Endometrium (tissue), 2 donors: Measurements from ENCODE around the gene ADA.

Source experiments
- FAIRE-seq: peaks from 2 replicates; lab custom pipeline; 2012; peaks lifted over from hg19 to GRCh38; lab: Jason Lieb, UNC
- donor health status: control.
- donor health status: control.

ADA gene

GRCh38 chr20:44580581-44581268 lies 70.8 kb downstream of the ADA start:
- FAIRE-seq = no peak

DNA sequence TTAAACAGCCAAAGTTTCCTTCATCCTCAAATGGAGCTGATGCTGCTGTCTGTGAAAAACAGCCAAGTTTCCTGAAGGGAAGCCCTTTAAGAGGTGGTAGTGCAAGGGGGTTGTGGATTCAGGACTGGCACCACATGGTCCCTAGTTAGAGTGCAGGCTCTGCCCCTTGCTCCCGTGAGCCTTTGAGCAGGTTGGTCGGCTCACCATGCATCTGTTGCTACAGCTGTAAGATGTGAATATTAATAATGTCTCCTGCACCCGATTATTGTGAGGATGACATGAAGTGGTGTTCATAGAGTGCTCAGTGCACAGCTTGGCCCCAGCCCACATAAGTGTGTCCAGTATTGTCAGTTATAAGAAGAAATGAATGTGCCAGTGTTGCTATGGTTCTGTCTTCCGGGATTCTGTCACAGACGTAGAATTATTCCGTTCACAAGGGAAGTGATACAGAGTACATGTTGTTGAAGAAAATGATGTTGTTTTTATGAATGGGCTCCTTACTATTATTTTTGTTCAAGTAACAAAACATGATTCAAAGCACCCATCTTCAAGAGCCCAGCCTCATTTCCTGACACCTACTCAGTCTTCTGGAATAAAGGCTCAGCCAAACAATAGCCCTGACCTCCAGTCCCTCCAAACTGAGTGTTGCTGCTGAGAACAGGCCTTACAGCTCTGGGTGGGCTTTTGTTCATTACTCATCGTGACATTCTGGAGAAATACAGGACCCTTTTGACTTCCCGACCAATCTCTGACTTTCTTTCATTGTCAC lies 72.0 kb downstream of the ADA start:
- no peak for FAIRE-seq

DNA sequence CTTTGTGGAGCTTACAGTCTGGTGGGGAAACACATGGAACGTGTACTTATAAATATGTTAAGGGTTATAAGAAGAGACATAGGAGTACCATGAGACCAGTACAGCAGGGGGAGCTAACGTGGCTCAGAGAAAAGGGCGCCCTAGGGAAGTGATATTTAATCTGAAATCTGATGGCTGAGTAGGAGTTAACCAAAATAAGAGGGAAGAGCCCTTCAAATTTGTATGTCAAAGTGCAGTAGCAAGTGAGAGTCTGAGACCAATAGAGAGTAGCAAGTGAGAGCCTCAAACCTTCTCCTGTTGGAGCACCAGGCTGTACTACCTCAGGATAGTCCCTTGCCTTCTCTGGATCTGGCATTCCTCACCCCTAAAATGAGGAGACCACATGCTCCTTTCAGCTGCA lies 75.2 kb downstream of the ADA start:
- no peak for FAIRE-seq

GRCh38 chr20:44574372-44574771 lies 77.1 kb downstream of the ADA start:
- FAIRE-seq = no peak

GRCh38 chr20:44573501-44573869 lies 78.0 kb downstream of the ADA start:
- no peak for FAIRE-seq

GRCh38 chr20:44572551-44573500 lies 78.7 kb downstream of the ADA start:
- no peak for FAIRE-seq

DNA sequence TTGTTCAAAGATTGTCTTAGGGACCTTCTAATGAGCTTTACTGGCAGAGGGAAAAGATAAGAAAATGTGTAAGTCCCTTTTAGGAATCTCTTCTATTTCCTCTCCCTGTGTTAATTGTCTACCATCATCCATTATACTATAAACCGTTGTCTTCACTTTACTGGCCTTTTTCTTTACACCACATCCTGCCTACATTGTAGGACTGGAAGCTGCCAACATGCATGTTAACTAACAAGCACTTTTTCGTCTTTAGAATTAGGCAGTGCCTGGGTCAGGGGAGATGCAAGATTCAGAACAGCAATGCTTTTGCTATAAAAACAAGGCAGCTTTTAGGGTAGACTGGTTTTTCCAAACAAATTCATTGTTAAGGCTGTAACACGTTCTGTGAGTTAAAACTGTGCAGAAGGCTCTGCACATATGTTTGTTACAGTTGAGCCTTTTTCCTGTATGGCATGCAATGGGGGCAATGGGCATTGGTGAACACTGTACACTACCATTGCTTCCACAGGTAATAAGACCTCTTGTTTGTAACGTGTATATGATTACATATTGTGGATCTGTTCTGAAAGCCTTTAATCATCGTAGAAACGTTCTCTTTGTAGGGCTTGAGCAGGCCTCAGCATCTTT lies 80.0 kb downstream of the ADA start:
- no peak for FAIRE-seq

GRCh38 chr20:44570367-44570766 lies 81.1 kb downstream of the ADA start:
- FAIRE-seq = no peak
